ENCODE measurements around the gene C1QL4. TPM values are rescaled to one million over a fixed set of nuclear protein-coding genes. Genes with fewer than 3 reads are reported as not detected.
A peak's percentile ranks its signal among the peaks of the same experiment; 100 is the strongest.

C1QL4 gene
- total and polyA plus RNA-seq, 9 of the 15 experiments (the other 6 are each of a cell fraction or from before 2014, with no cell fraction given), result 0.08 to 2.1 (median 0.31) TPM

DNA sequence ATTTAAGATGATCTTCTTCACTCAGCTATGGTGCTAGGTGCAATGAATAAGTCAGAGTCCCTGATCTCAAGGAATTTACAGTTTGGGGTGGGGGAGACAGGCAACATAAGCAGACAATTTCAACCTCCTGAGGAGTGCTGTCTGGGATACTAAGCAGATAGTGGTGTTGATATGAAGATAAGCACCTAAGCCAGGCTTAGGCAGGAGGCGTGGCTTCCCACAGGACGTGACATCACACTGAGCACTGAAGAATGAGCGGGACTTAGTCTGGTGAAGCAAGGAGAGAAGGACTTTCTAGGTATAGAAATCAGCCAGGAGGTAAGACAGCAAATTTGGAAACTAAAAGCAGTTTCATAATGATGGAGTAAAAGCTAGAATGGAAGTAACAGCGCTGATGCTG is 35.2 kb downstream of the C1QL4 start:
- H3K4me3 ChIP-seq, result no peak overlapping the region
- no peaks in the 10 kb centered on the region for H4K20me1 ChIP-seq (replicated peaks; ENCODE audit: control insufficient read depth, insufficient read depth, low read length)
- H3K79me2 ChIP-seq (ENCODE audit: control insufficient read depth, insufficient read depth, low read length), result no peaks in the 10 kb centered on the region
- no peaks in the 10 kb centered on the region for H3K36me3 ChIP-seq (ENCODE audit: control insufficient read depth, insufficient read depth, low read length)
- H3K9me3 ChIP-seq (replicated peaks; ENCODE audit: control insufficient read depth, insufficient read depth, low read depth, low read length), result no peaks in the 10 kb centered on the region
- intact Hi-C loops (cut with micrococcal nuclease), result no loop called here
- peak overlapping the region; percentile 62 for H3K4me2 ChIP-seq (ENCODE audit: insufficient read depth, low read length)
- no TSS peak for BruUV-seq (replicated peaks)
- peak overlapping the region in 1 of 2 experiments; percentile 15; a peak in 2 of 4 replicates for H3K9ac ChIP-seq (ENCODE audit: insufficient read depth in 1 of 2, low read depth in 2 of 2, low read length in 2 of 2)
- peak; percentile 8; the same call in 1 of the 3 replicates for ATAC-seq
- CTCF ChIA-PET (ENCODE audit: low intra/inter-chr PET ratio), result no interaction called here
- DNase-seq (ENCODE audit: extremely low read depth in 1 of 4, low spot score in 3 of 4), result peak in 3 of 4 experiments; percentile 66 to 75 (median 71)
- H3K4me1 ChIP-seq (replicated peaks in 1 of 2; ENCODE audit: control insufficient read depth in 2 of 2, insufficient read depth in 2 of 2, low read length in 2 of 2), result peaks cover 29 to 30% of the 10 kb centered on the region in 2 experiments; a peak in 4 of 5 replicates
- peak; percentile 88 for FAIRE-seq
- POLR2A ChIA-PET, result interaction anchor here (0.7 to 1.2 kb wide), 3 partner anchors 25 to 37 kb away, joined by 3 to 5 read pairs (median 4); partner anchors contain the start of gene TUBA1C
- in situ Hi-C loops (cut with MboI), result no loop called here
- peaks cover 7% of the 10 kb centered on the region for H3K9me1 ChIP-seq (ENCODE audit: control insufficient read depth, insufficient read depth, low read length)
- no peak overlapping the region for H3K27ac ChIP-seq (ENCODE audit: extremely low read depth, low read depth, low read length)
- H3K27me3 ChIP-seq (ENCODE audit: control insufficient read depth in 2 of 2, insufficient read depth in 2 of 2, low read length in 2 of 2), result no peaks in the 10 kb centered on the region
- H2AFZ ChIP-seq (ENCODE audit: low read depth, low read length), result peak overlapping the region; percentile 87
- WGBS (ENCODE audit: insufficient coverage, low coverage, missing lambda C conversion rate), result 24% methylated on average over 4 of the region's 4 CpGs
- 0 out of 2 replicates have a peak, but pooled peaks have one; percentile 23 for TF ChIP-seq ZBTB40 (IDR thresholded peaks at IDR 0.05)
- TF ChIP-seq ZBTB40 (CRISPR knock-in tag; IDR thresholded peaks at IDR 0.05), result no peak
- TF ChIP-seq KDM4B (IDR thresholded peaks at IDR 0.05; ENCODE audit: borderline replicate concordance in 2 of 2, low read depth in 1 of 2), result no peak
- peak; percentile 48; the same call in 1 of the 2 replicates for TF ChIP-seq CTBP1 (IDR thresholded peaks at IDR 0.05; ENCODE audit: borderline replicate concordance)
- no peak for TF ChIP-seq FOXK1 (CRISPR knock-in tag; IDR thresholded peaks at IDR 0.05; ENCODE audit: borderline replicate concordance)
- TF ChIP-seq ARID1B (IDR thresholded peaks at IDR 0.05), result peak; percentile 47; the same call in 1 of the 2 replicates
- TF ChIP-seq DPF2 (IDR thresholded peaks at IDR 0.05), result peak; percentile 64
- TF ChIP-seq, protein P1, sequence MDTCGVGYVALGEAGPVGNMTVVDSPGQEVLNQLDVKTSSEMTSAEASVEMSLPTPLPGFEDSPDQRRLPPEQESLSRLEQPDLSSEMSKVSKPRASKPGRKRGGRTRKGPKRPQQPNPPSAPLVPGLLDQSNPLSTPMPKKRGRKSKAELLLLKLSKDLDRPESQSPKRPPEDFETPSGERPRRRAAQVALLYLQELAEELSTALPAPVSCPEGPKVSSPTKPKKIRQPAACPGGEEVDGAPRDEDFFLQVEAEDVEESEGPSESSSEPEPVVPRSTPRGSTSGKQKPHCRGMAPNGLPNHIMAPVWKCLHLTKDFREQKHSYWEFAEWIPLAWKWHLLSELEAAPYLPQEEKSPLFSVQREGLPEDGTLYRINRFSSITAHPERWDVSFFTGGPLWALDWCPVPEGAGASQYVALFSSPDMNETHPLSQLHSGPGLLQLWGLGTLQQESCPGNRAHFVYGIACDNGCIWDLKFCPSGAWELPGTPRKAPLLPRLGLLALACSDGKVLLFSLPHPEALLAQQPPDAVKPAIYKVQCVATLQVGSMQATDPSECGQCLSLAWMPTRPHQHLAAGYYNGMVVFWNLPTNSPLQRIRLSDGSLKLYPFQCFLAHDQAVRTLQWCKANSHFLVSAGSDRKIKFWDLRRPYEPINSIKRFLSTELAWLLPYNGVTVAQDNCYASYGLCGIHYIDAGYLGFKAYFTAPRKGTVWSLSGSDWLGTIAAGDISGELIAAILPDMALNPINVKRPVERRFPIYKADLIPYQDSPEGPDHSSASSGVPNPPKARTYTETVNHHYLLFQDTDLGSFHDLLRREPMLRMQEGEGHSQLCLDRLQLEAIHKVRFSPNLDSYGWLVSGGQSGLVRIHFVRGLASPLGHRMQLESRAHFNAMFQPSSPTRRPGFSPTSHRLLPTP (IDR thresholded peaks at IDR 0.05; ENCODE audit: borderline replicate concordance, extremely low read depth, insufficient read length), result no peak
- TF ChIP-seq GATA2 (CRISPR knock-in tag; IDR thresholded peaks at IDR 0.05), result 0 out of 2 replicates have a peak, but pooled peaks have one; percentile 41
- TF ChIP-seq POLR2H (tag; IDR thresholded peaks at IDR 0.05; ENCODE audit: low read depth), result no peak
- no peak for TF ChIP-seq TAL1 (IDR thresholded peaks at IDR 0.05)

Measured in K562 (cell line).